GM12878 (cell line): ENCODE measurements around the gene GALNT9. TPM values are rescaled to one million over a fixed set of nuclear protein-coding genes. Genes with fewer than 3 reads are reported as not detected.

Experiments used
- ATAC-seq: fragments of 200-7000 bp; cut with Tn5 transposase; 3 replicates; pipeline ENCODE4 v1.9.1; 2020; ENCODE audit warnings: mild to moderate bottlenecking, moderate library complexity
- BruUV-seq: library from RNA; stranded (reverse); fragments of 400-500 nt; replicated peaks from 2 replicates; lab custom pipeline; 2021; lab: Mats Ljungman, UMichigan
- CTCF ChIA-PET: fragments of 300-600 bp; sonication (Branson Sonifier 250); formaldehyde crosslinking; extraction: SDS; loops from one replicate; lab custom pipeline; 2021; ENCODE audit warnings: inconsistent platforms; lab: Yijun Ruan, JAX
- POLR2A ChIA-PET: fragments of 350-600 bp; formaldehyde crosslinking; extraction: SDS; loops from one replicate; lab custom pipeline; 2021; ENCODE audit warnings: inconsistent platforms; lab: Charles Lee
- RAD21 ChIA-PET: fragments of 300-600 bp; sonication (Branson Sonifier 250); formaldehyde crosslinking; loops from one replicate; lab custom pipeline; 2023; ENCODE audit warnings: antibody characterized with exemption; ENCODE audit not compliant: unreplicated experiment; lab: Charles Lee
- SMC1A ChIA-PET: fragments of 300-600 bp; sonication (Branson Sonifier 250); formaldehyde crosslinking; loops from one replicate; lab custom pipeline; 2023; ENCODE audit not compliant: unreplicated experiment, uncharacterized antibody; lab: Charles Lee
- DNase-seq: peaks from one replicate; pipeline ENCODE4 v3.0.0-alpha.2; 2011; ENCODE audit warnings: low read depth, low spot score
- FAIRE-seq: peaks from 3 replicates; lab custom pipeline; 2011; peaks lifted over from hg19 to GRCh38; lab: Jason Lieb, UNC
- H2AFZ ChIP-seq: 2 replicates; pipeline ENCODE4 v1.6.0; 2011; ENCODE audit warnings: low read depth, low read length, control low read depth; ENCODE audit not compliant: control insufficient read depth
- H3K27ac ChIP-seq: 2 replicates; pipeline ENCODE4 v1.5.1; 2011; ENCODE audit warnings: control low read depth; ENCODE audit not compliant: control insufficient read depth, insufficient read depth
- H3K27me3 ChIP-seq, 2 experiments: replicated peaks in 1 of 2; 2 replicates each; pipeline versions ENCODE4 v1.6.0 to v1.6.1; 2011; ENCODE audit warnings: low read length in 1 of 2; ENCODE audit not compliant: control insufficient read depth in 2 of 2, insufficient read depth in 2 of 2
- H3K36me3 ChIP-seq, 2 experiments: 2 replicates each; pipeline ENCODE4 v1.5.1; 2011; ENCODE audit warnings: low read length in 1 of 2; ENCODE audit not compliant: control insufficient read depth in 2 of 2, insufficient read depth in 2 of 2
- H3K4me1 ChIP-seq: 2 replicates; pipeline ENCODE4 v1.6.1; 2011; ENCODE audit warnings: mild to moderate bottlenecking, low read length, moderate library complexity, mixed read lengths; ENCODE audit not compliant: control insufficient read depth, insufficient read depth
- H3K4me2 ChIP-seq: 2 replicates; pipeline ENCODE4 v1.6.0; 2011; ENCODE audit warnings: control low read depth; ENCODE audit not compliant: control insufficient read depth, insufficient read depth
- H3K4me3 ChIP-seq: fragments of 200-600 bp; sonication (generic); 2 replicates; pipeline ENCODE4 v1.5.1; 2016
- H3K79me2 ChIP-seq: 2 replicates; pipeline ENCODE4 v1.6.0; 2011; ENCODE audit warnings: low read length; ENCODE audit not compliant: control insufficient read depth, insufficient read depth
- H3K9ac ChIP-seq: 2 replicates; pipeline ENCODE4 v1.8.0; 2011; ENCODE audit warnings: low read length, control low read depth, mixed read lengths; ENCODE audit not compliant: control insufficient read depth, insufficient read depth
- H3K9me3 ChIP-seq: replicated peaks from 3 replicates; pipeline ENCODE4 v1.5.1; 2011; ENCODE audit warnings: mild to moderate bottlenecking, low read length; ENCODE audit not compliant: control insufficient read depth, insufficient read depth
- H4K20me1 ChIP-seq: 2 replicates; pipeline ENCODE4 v1.6.0; 2011; ENCODE audit not compliant: control insufficient read depth, insufficient read depth
- ATF7 ChIP-seq: fragments of 450-650 bp; IDR thresholded peaks from 2 replicates; pipeline ENCODE4 v1.6.1; 2016; ENCODE audit warnings: low read depth, mild to moderate bottlenecking
- BACH1 ChIP-seq: fragments of 450-650 bp; IDR thresholded peaks from 2 replicates; pipeline ENCODE4 v1.6.1; 2017; ENCODE audit warnings: mild to moderate bottlenecking, borderline replicate concordance
- BCL11A ChIP-seq: IDR thresholded peaks from 2 replicates; pipeline ENCODE4 v1.6.1; 2011; ENCODE audit warnings: low read depth, low read length
- BHLHE40 ChIP-seq, 2 experiments: fragments of 450-650 bp in 1 of 2; IDR thresholded peaks; 2 replicates each; pipeline ENCODE4 v1.6.1; 2011 to 2017; ENCODE audit warnings: low read depth in 2 of 2, borderline replicate concordance in 1 of 2, improper control_type of control experiment in 1 of 2, low read length in 1 of 2, mild to moderate bottlenecking in 1 of 2
- ETV6 ChIP-seq, 2 experiments: fragments of 450-650 bp in 1 of 2; IDR thresholded peaks in 1 of 2; conservative IDR thresholded peaks in 1 of 2; 2 replicates each; pipeline ENCODE4 v1.6.1; 2014; ENCODE audit warnings: antibody characterized with exemption in 1 of 2, borderline replicate concordance in 1 of 2, low read depth in 1 of 2, mild to moderate bottlenecking in 1 of 2, moderate library complexity in 1 of 2
- MTA3 ChIP-seq: IDR thresholded peaks from 2 replicates; pipeline ENCODE4 v1.6.1; 2012; ENCODE audit warnings: low read length, inconsistent platforms, borderline replicate concordance
- NR2C2 ChIP-seq: IDR thresholded peaks from 2 replicates; pipeline ENCODE4 v1.6.1; 2011; ENCODE audit warnings: borderline replicate concordance, low read depth; ENCODE audit not compliant: control insufficient read depth, insufficient read length
- NRF1 ChIP-seq: conservative IDR thresholded peaks from 2 replicates; pipeline ENCODE4 v1.6.1; 2011; ENCODE audit warnings: mild to moderate bottlenecking, low read depth, low read length, improper control_type of control experiment
- PAX8 ChIP-seq: fragments of 450-650 bp; IDR thresholded peaks from 2 replicates; pipeline ENCODE4 v1.6.1; 2017; ENCODE audit warnings: mild to moderate bottlenecking, moderate library complexity
- PBX3 ChIP-seq: IDR thresholded peaks from 2 replicates; pipeline ENCODE4 v1.6.1; 2011; ENCODE audit warnings: mild to moderate bottlenecking, low read depth, low read length, moderate library complexity; ENCODE audit not compliant: insufficient replicate concordance
- PML ChIP-seq: IDR thresholded peaks from 2 replicates; pipeline ENCODE4 v1.6.1; 2012; ENCODE audit warnings: low read length, inconsistent platforms
- POLR2A ChIP-seq: IDR thresholded peaks from 2 replicates; pipeline ENCODE4 v1.6.1; 2011; ENCODE audit warnings: low read depth, mild to moderate bottlenecking, low read length
- POLR2AphosphoS5 ChIP-seq: IDR thresholded peaks from 2 replicates; pipeline ENCODE4 v1.6.1; 2011; ENCODE audit warnings: mild to moderate bottlenecking, low read length, inconsistent platforms
- RAD21 ChIP-seq: IDR thresholded peaks from 2 replicates; pipeline ENCODE4 v1.6.1; 2011; ENCODE audit warnings: mild to moderate bottlenecking, low read depth, low read length, moderate library complexity; ENCODE audit not compliant: insufficient read depth
- SMC3 ChIP-seq: IDR thresholded peaks from 2 replicates; pipeline ENCODE4 v1.6.1; 2011; ENCODE audit warnings: low read length, improper control_type of control experiment, borderline replicate concordance
- STAT1 ChIP-seq: fragments of 450-650 bp; conservative IDR thresholded peaks from 2 replicates; pipeline ENCODE4 v1.6.1; 2014; ENCODE audit warnings: antibody characterized with exemption, mild to moderate bottlenecking
- TBL1XR1 ChIP-seq: IDR thresholded peaks from 2 replicates; pipeline ENCODE4 v1.6.1; 2012; ENCODE audit warnings: low read depth, low read length, improper control_type of control experiment
- USF2 ChIP-seq: IDR thresholded peaks from 2 replicates; pipeline ENCODE4 v1.6.1; 2011; ENCODE audit warnings: low read depth, low read length, improper control_type of control experiment, borderline replicate concordance
- ZNF24 ChIP-seq: fragments of 450-650 bp; IDR thresholded peaks from 2 replicates; pipeline ENCODE4 v1.6.1; 2017; ENCODE audit warnings: antibody characterized with exemption, mild to moderate bottlenecking
- ZNF384 ChIP-seq: IDR thresholded peaks from 2 replicates; pipeline ENCODE4 v1.6.1; 2012; ENCODE audit warnings: low read depth, mild to moderate bottlenecking, low read length, improper control_type of control experiment, borderline replicate concordance
- WGBS: methylation state at CpG from one replicate; pipeline ENCODE4 v1.1.6; 2016; ENCODE audit warnings: low lambda C conversion rate; ENCODE audit not compliant: insufficient replicate concordance, insufficient coverage; ENCODE audit errors: missing lambda C conversion rate; 5-methylcytosine and 5-hydroxymethylcytosine counted together
- in situ Hi-C: fragments of 300-500 bp; cut with MboI; formaldehyde crosslinking; loops from 9 replicates; pipeline ENCODE4 v1.14.3; 2018; ENCODE audit warnings: mixed read lengths
- intact Hi-C: fragments of 100-400 bp; cut with micrococcal nuclease; formaldehyde crosslinking; loops from one replicate; pipeline ENCODE4 v1.14.2; 2022; ENCODE audit not compliant: unreplicated experiment
- polyA plus RNA-seq, 11 experiments: library from polyadenylated mRNA; depleted of rRNA in 4 of 11; unstranded in 6 of 11; stranded (reverse) in 5 of 11; fragments of >200 nt; fragmentation: Nextera tagmentation in 4 of 11; fragmentation: Illumina TruSeq in 1 of 11; extraction: Ambion mirVana in 4 of 11; extraction: Trizol in 1 of 11; gene quantifications; 1 replicate in 1 of 11; 2 replicates in 10 of 11; pipeline versions ENCODE4 v1.2.1 to v1.2.3, GENCODE V29; 2011 to 2016; ENCODE audit warnings: inconsistent platforms in 2 of 11, missing spikeins in 2 of 11, low read depth in 1 of 11
- total RNA-seq, 4 experiments: library from RNA; depleted of rRNA in 3 of 4; stranded (reverse); fragments of >200 nt in 3 of 4; fragmentation: Illumina TruSeq in 1 of 4; extraction: Trizol in 1 of 4; gene quantifications; 2 replicates each; pipeline versions ENCODE4 v1.2.1 to v1.2.3, GENCODE V29; 2013 to 2021

Gene GALNT9
- total and polyA plus RNA-seq, 10 of the 15 experiments (the other 5 are each of a cell fraction or from before 2014, with no cell fraction given): 0.04 TPM; not detected in 9

GRCh38 chr12:132214161-132214476, 115.3 kb downstream of the GALNT9 start:
- H3K27ac ChIP-seq: no peak overlapping the region
- RAD21 ChIA-PET: no interaction called here
- H3K79me2 ChIP-seq: no peaks in the 10 kb centered on the region
- no peaks in the 10 kb centered on the region for H4K20me1 ChIP-seq
- DNase-seq (no peak), FAIRE-seq (no peak), ATAC-seq (no peak)
- no TSS peak for BruUV-seq
- H3K9ac ChIP-seq: no peak overlapping the region
- H3K36me3 ChIP-seq: no peaks in the 10 kb centered on the region
- SMC1A ChIA-PET: no interaction called here
- no peak overlapping the region for H3K4me2 ChIP-seq
- no peak overlapping the region for H3K4me3 ChIP-seq
- peaks cover 1% of the 10 kb centered on the region; the same call in 1 of the 3 replicates for H3K9me3 ChIP-seq
- H3K27me3 ChIP-seq: no peaks in the 10 kb centered on the region
- H2AFZ ChIP-seq: no peak overlapping the region
- TF ChIP-seq SMC3 (no peak), PML (no peak), POLR2A (no peak), BCL11A (no peak), TBL1XR1 (no peak), NR2C2 (no peak), BHLHE40 (IDR thresholded peaks at IDR 0.05; ENCODE audit: borderline replicate concordance in 1 of 2, low read depth in 2 of 2, low read length in 1 of 2) (no peak), ATF7 (no peak), POLR2AphosphoS5 (no peak), NRF1 (no peak), RAD21 (no peak), STAT1 (no peak), PAX8 (no peak), USF2 (no peak), MTA3 (no peak), ZNF384 (no peak), ETV6 (conservative IDR thresholded peaks at IDR 0.05 in 1 of 2, IDR thresholded peaks at IDR 0.05 in 1 of 2; ENCODE audit: borderline replicate concordance in 1 of 2, low read depth in 1 of 2) (no peak), ZNF24 (no peak), BACH1 (no peak), PBX3 (no peak)
- intact Hi-C loops: no loop called here
- 44% methylated on average over 13 of the region's 13 CpGs for WGBS
- no peaks in the 10 kb centered on the region for H3K4me1 ChIP-seq
- CTCF ChIA-PET: no interaction called here
- POLR2A ChIA-PET: no interaction called here
- in situ Hi-C loops: no loop called here
